GM21786 (cell line): Measurements from ENCODE around the gene NT5C1A.
A peak's percentile ranks its signal among the peaks of the same experiment; 100 is the strongest.

Source experiments
- ATAC-seq: cut with Tn5 transposase; IDR thresholded peaks from one replicate; pipeline ENCODE4 v1.9.1; 2021; ENCODE audit not compliant: unreplicated experiment

Gene NT5C1A

GRCh38 chr1:39690225-39690624, 18.3 kb upstream of the NT5C1A start:
- ATAC-seq, result no peak

- no peak for ATAC-seq
These were observed 17.7 kb upstream of the NT5C1A start for GRCh38 chr1:39689635-39690034.

GRCh38 chr1:39689214-39689613, 17.3 kb upstream of the NT5C1A start:
- ATAC-seq, result no peak

- no peak for ATAC-seq
These were observed 16.8 kb upstream of the NT5C1A start for GRCh38 chr1:39688706-39689105.

- ATAC-seq, result no peak
These were observed 15.3 kb upstream of the NT5C1A start for GRCh38 chr1:39687243-39687642.

GRCh38 chr1:39685071-39685470, 13.2 kb upstream of the NT5C1A start:
- no peak for ATAC-seq

- no peak for ATAC-seq
These were observed 12.4 kb upstream of the NT5C1A start for GRCh38 chr1:39684313-39684664.

GRCh38 chr1:39683591-39684312, 11.8 kb upstream of the NT5C1A start:
- ATAC-seq, result no peak

GRCh38 chr1:39681999-39682398, 10.1 kb upstream of the NT5C1A start:
- no peak for ATAC-seq

- no peak for ATAC-seq
These were observed 9.4 kb upstream of the NT5C1A start for GRCh38 chr1:39681294-39681693.

GRCh38 chr1:39680751-39681150, 8.8 kb upstream of the NT5C1A start:
- ATAC-seq, result no peak

- no peak for ATAC-seq
These were observed 7.9 kb upstream of the NT5C1A start for GRCh38 chr1:39679821-39680220.

- ATAC-seq, result no peak
These were observed 7.0 kb upstream of the NT5C1A start for GRCh38 chr1:39678889-39679288.

- no peak for ATAC-seq
These were observed 5.7 kb upstream of the NT5C1A start for GRCh38 chr1:39677645-39678044.

GRCh38 chr1:39676948-39677548, 5.1 kb upstream of the NT5C1A start:
- ATAC-seq, result no peak

- no peak for ATAC-seq
These were observed 3.3 kb upstream of the NT5C1A start for GRCh38 chr1:39675220-39675619.

- ATAC-seq, result no peak
These were observed 1.3 kb upstream of the NT5C1A start for GRCh38 chr1:39673215-39673614.

- no peak for ATAC-seq
These were observed 642 bp upstream of the NT5C1A start for GRCh38 chr1:39672551-39672947.

GRCh38 chr1:39671433-39671792, 494 bp downstream of the NT5C1A start:
- no peak for ATAC-seq

GRCh38 chr1:39670689-39671088, 1.2 kb downstream of the NT5C1A start:
- ATAC-seq, result no peak

GRCh38 chr1:39668894-39669293, 3.0 kb downstream of the NT5C1A start:
- no peak for ATAC-seq

- no peak for ATAC-seq
These were observed 3.8 kb downstream of the NT5C1A start for GRCh38 chr1:39668111-39668510.

- peak; percentile 83 for ATAC-seq
These were observed 5.1 kb downstream of the NT5C1A start for GRCh38 chr1:39666772-39667171.
